Measurements from ENCODE around the gene ANKDD1A. TPM values are rescaled to one million over a fixed set of nuclear protein-coding genes. Genes with fewer than 3 reads are reported as not detected.

ANKDD1A gene
- total RNA-seq, 1 donor from 2014 or later, result 6.0 TPM

DNA sequence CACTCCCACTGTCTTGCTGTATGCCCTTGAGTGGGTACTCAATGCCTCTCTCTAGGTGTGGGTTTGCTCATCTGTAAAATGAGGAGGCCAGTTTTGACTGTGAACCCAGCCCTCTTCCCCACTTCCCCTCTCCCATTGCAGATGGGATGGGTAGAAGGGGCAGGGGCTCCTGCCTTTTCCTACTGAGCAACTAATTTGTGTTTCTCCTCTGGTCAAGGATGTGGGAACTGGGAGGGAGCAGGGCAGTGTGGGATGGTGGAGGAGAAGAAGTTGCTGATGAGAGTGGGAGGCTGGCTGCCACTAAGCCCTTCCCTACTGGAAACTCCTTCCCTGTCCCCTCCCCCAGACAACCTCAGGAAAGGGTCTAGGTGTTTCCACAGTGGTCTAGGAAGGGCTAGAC, 20.1 kb upstream of the ANKDD1A start:
- Histone ChIP-seq H3K27ac (peak overlapping the region; percentile 72), H3K9me3 (no peaks in the 10 kb centered on the region), H3K4me1 (peaks cover 46% of the 10 kb centered on the region), H3K36me3 (no peaks in the 10 kb centered on the region), H3K4me3 (no peak overlapping the region), H3K27me3 (no peaks in the 10 kb centered on the region)
- DNase-seq (no peak), ATAC-seq (no peak)
- no peak for TF ChIP-seq CTCF (IDR thresholded peaks at IDR 0.05)
- intact Hi-C loops (cut with DNase I), result no loop called here

DNA sequence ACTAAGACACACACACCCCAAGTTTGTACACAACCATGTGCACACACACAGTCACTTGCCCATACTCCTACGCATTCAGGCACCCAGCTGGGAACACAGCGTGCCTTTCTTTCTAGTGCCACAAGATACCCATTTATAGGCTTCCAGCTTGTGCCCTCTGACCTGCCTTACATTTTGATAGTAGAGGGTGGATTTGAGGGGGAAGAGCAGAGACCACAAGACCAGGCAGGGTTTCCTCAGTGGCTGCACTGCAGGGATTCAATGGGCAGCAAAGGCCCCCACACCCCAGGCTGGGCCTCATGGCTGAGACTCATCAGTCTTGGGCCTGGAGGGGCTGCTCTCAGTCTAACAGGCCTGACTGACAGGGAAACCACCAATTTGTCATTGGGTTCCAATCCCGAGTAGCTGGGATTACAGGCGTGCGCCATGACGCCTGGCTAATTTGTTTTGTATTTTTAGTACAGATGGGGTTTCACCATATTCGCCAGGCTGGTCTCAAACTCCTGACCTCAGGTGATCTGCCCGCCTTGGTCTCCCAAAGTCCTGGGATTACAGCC, 18.8 kb upstream of the ANKDD1A start:
- peaks cover 59% of the 10 kb centered on the region for H3K4me1 ChIP-seq

DNA sequence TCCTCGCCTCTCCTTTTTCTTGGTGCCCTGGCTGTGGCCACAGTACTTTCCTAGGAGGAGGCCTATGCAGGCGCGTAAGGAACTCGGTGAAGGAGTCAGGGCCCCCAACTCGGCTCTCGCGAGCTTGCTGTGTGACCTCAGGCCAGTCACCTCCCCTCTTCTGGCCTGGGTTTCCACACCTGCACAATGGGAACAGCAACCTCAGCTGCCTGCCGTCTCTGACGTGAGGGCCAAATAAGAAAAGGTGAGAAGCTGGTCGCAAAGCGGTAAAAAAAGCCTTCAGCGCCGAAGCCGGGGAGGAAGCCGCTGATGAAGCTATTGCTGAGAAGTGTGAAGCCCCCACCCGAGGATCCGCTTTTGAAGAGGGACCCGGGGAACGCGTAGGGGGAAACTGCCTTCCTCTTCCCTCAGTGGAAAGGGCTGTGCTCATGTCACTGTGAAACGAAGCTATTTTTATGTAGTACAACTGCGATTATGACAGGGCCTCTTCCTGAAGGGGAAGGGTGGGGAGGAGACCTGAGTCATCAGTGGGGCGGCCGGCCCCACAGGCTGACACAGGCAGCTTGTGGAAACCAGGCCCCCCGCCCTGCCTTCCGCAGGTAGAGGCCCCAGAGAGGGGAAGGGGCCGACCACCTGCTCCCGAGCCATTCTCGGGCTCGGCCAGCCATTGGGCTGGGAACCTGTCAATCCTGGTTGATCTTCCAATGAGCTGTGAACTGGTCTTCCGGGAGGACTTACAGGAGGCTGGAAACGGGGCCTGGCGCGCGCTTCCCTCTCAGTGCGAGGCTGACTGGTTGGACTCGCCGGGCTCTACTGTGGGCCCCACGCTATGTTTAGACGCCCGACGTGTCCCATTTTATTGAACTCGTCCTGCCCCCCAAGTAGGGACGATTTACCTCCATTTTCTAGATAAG, 18.0 kb upstream of the ANKDD1A start:
- ATAC-seq, result peak; percentile 83
- intact Hi-C loops (cut with DNase I), result no loop called here

More for the DNA sequence above, 18.8 kb upstream of the ANKDD1A start:
- ATAC-seq, result peak; percentile 35
- H3K36me3 ChIP-seq, result no peaks in the 10 kb centered on the region
- peak overlapping the region; percentile 91 for H3K27ac ChIP-seq
- no peak for DNase-seq
- no peaks in the 10 kb centered on the region for H3K9me3 ChIP-seq
- H3K4me3 ChIP-seq, result peak overlapping the region; percentile 35
- TF ChIP-seq CTCF (IDR thresholded peaks at IDR 0.05), result no peak
- intact Hi-C loops (cut with DNase I), result no loop called here
- no peaks in the 10 kb centered on the region for H3K27me3 ChIP-seq

GRCh38 chr15:64894395-64895056, 17.2 kb upstream of the ANKDD1A start:
- Histone ChIP-seq H3K9me3 (no peaks in the 10 kb centered on the region), H3K27ac (peak overlapping the region; percentile 91), H3K4me1 (peaks cover 66% of the 10 kb centered on the region), H3K36me3 (no peaks in the 10 kb centered on the region), H3K27me3 (no peaks in the 10 kb centered on the region), H3K4me3 (peak overlapping the region; percentile 36)
- peak; percentile 4 for ATAC-seq
- DNase-seq, result no peak
- TF ChIP-seq CTCF (IDR thresholded peaks at IDR 0.05), result no peak
- intact Hi-C loops (cut with DNase I), result no loop called here

More for the DNA sequence above, 18.0 kb upstream of the ANKDD1A start:
- Histone ChIP-seq H3K4me1 (peaks cover 63% of the 10 kb centered on the region), H3K27me3 (no peaks in the 10 kb centered on the region), H3K4me3 (peak overlapping the region; percentile 35), H3K27ac (peak overlapping the region; percentile 91), H3K36me3 (no peaks in the 10 kb centered on the region), H3K9me3 (no peaks in the 10 kb centered on the region)
- peak; percentile 95 for DNase-seq
- TF ChIP-seq CTCF (IDR thresholded peaks at IDR 0.05), result no peak

DNA sequence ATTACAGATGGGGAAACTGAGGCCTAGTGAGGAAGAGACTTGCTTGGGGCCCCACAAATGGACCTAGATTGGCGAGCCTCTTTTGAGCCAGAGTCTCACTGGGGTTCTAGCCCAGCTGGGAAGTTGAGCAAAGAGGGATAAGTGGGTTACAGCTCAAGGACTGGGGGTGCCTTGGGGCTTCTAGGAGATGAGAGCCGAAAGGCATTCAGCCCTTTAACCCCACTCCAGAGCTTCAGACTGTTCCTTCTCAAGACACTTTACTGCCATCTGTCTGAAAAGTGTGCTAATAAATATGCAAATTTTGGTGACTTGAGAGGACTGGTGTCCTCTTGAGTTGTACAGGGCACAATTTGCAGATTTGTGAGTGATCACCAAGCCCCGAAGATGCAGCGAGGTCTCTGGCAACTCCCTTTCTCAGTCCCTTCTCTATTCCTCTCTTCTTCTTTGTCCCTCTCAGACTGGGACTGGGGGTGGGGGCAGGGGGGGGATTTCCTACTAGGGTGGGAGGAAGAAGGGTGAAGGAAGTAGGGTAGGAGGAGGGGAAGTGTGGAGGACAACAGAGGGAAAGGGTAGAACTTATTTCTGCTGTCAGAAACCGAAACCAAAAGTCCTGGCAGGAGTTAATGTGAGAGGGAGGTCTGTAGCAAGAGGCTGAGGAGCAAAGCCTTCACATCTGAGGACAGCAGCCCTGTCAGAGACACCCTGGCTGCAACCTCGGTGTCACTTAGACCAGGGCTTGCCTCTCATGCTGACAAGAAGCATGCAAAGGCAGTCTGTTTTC, 16.2 kb upstream of the ANKDD1A start:
- H3K36me3 ChIP-seq, result no peaks in the 10 kb centered on the region
- intact Hi-C loops (cut with DNase I), result no loop called here
- ATAC-seq (peak; percentile 47), DNase-seq (no peak)
- no peaks in the 10 kb centered on the region for H3K27me3 ChIP-seq
- peaks cover 66% of the 10 kb centered on the region for H3K4me1 ChIP-seq
- H3K9me3 ChIP-seq, result no peaks in the 10 kb centered on the region
- TF ChIP-seq CTCF (IDR thresholded peaks at IDR 0.05), result no peak
- peak overlapping the region; percentile 36 for H3K4me3 ChIP-seq
- peak overlapping the region; percentile 91 for H3K27ac ChIP-seq
